ENCODE results near the gene CELA1.
"Not testable (repeated sequence)": the region's sequence is repeated elsewhere in the genome, so short reads cannot be mapped to it uniquely, and the experiment has no call there.

The CELA1 gene

GRCh38 chr12:51307655-51308593 lies 38.6 kb downstream of the CELA1 start:
- H3K27me3 ChIP-seq (ENCODE audit: insufficient read depth, low read depth), result no peaks in the 10 kb centered on the region
- no peak overlapping the region for H3K4me3 ChIP-seq (IDR thresholded peaks at IDR 0.05; ENCODE audit: insufficient read depth, low read depth, low read length)
- no peaks in the 10 kb centered on the region for H3K4me1 ChIP-seq (ENCODE audit: low read depth, poor library complexity, severe bottlenecking)
- no peaks in the 10 kb centered on the region for H4K20me1 ChIP-seq (ENCODE audit: insufficient read depth)
- no peaks in the 10 kb centered on the region for H3K79me2 ChIP-seq (ENCODE audit: insufficient read depth, low read depth)
- H3K36me3 ChIP-seq (ENCODE audit: insufficient read depth), result no peaks in the 10 kb centered on the region
- H2AFZ ChIP-seq (ENCODE audit: low read depth), result no peak overlapping the region
- no peak overlapping the region for H3K9ac ChIP-seq
- H3K4me2 ChIP-seq, result no peak overlapping the region
- no peak overlapping the region for H3K27ac ChIP-seq
- TF ChIP-seq CTCF (conservative IDR thresholded peaks at IDR 0.05; ENCODE audit: low read depth, low read length), result no peak

- Histone ChIP-seq H3K27ac (no peak overlapping the region), H3K27me3 (ENCODE audit: insufficient read depth, low read depth) (no peaks in the 10 kb centered on the region), H3K9ac (no peak overlapping the region), H3K36me3 (ENCODE audit: insufficient read depth) (no peaks in the 10 kb centered on the region), H3K4me1 (ENCODE audit: low read depth, poor library complexity, severe bottlenecking) (no peaks in the 10 kb centered on the region), H3K79me2 (ENCODE audit: insufficient read depth, low read depth) (no peaks in the 10 kb centered on the region), H3K4me3 (IDR thresholded peaks at IDR 0.05; ENCODE audit: insufficient read depth, low read depth, low read length) (no peak overlapping the region), H4K20me1 (ENCODE audit: insufficient read depth) (no peaks in the 10 kb centered on the region), H2AFZ (ENCODE audit: low read depth) (no peak overlapping the region), H3K4me2 (no peak overlapping the region)
- TF ChIP-seq CTCF (conservative IDR thresholded peaks at IDR 0.05; ENCODE audit: low read depth, low read length), result no peak
These were observed 40.0 kb downstream of the CELA1 start for GRCh38 chr12:51306507-51306906.

GRCh38 chr12:51300768-51301167 lies 45.7 kb downstream of the CELA1 start:
- H2AFZ ChIP-seq (ENCODE audit: low read depth); H3K36me3 ChIP-seq (ENCODE audit: insufficient read depth); H3K4me2 ChIP-seq; H4K20me1 ChIP-seq (ENCODE audit: insufficient read depth); H3K9ac ChIP-seq; H3K4me3 ChIP-seq (IDR thresholded peaks at IDR 0.05; ENCODE audit: insufficient read depth, low read depth, low read length); H3K4me1 ChIP-seq (ENCODE audit: low read depth, poor library complexity, severe bottlenecking); H3K79me2 ChIP-seq (ENCODE audit: insufficient read depth, low read depth); H3K27me3 ChIP-seq (ENCODE audit: insufficient read depth, low read depth); H3K27ac ChIP-seq: not testable (repeated sequence)

GRCh38 chr12:51295651-51296050 lies 50.8 kb downstream of the CELA1 start:
- Histone ChIP-seq H3K27me3 (ENCODE audit: insufficient read depth, low read depth) (no peaks in the 10 kb centered on the region), H3K36me3 (ENCODE audit: insufficient read depth) (no peaks in the 10 kb centered on the region), H3K27ac (no peak overlapping the region), H3K4me2 (no peak overlapping the region), H3K4me1 (ENCODE audit: low read depth, poor library complexity, severe bottlenecking) (no peaks in the 10 kb centered on the region), H3K4me3 (IDR thresholded peaks at IDR 0.05; ENCODE audit: insufficient read depth, low read depth, low read length) (no peak overlapping the region), H3K9ac (no peak overlapping the region), H4K20me1 (ENCODE audit: insufficient read depth) (no peaks in the 10 kb centered on the region), H2AFZ (ENCODE audit: low read depth) (no peak overlapping the region), H3K79me2 (ENCODE audit: insufficient read depth, low read depth) (no peaks in the 10 kb centered on the region)
- no peak for TF ChIP-seq CTCF (conservative IDR thresholded peaks at IDR 0.05; ENCODE audit: low read depth, low read length)

- not testable (repeated sequence) for H2AFZ ChIP-seq (ENCODE audit: low read depth); H3K4me3 ChIP-seq (IDR thresholded peaks at IDR 0.05; ENCODE audit: insufficient read depth, low read depth, low read length); H3K4me2 ChIP-seq; H4K20me1 ChIP-seq (ENCODE audit: insufficient read depth); H3K4me1 ChIP-seq (ENCODE audit: low read depth, poor library complexity, severe bottlenecking); H3K36me3 ChIP-seq (ENCODE audit: insufficient read depth); H3K79me2 ChIP-seq (ENCODE audit: insufficient read depth, low read depth); H3K9ac ChIP-seq; H3K27me3 ChIP-seq (ENCODE audit: insufficient read depth, low read depth); H3K27ac ChIP-seq
These were observed 52.4 kb downstream of the CELA1 start for GRCh38 chr12:51294097-51294496.

All from KMS-11 (cell line).